Activated CD4-positive, alpha-beta T cell treated with anti-CD3 and anti-CD28 coated beads for 36 hours (primary cell): Measurements from ENCODE around the gene COL12A1. TPM values are rescaled to one million over a fixed set of nuclear protein-coding genes. Genes with fewer than 3 reads are reported as not detected.

Experiments
- ATAC-seq: fragments of 200-7000 bp; cut with Tn5 transposase; one replicate; pipeline ENCODE4 v1.10.0; 2021; ENCODE audit warnings: mild to moderate bottlenecking, moderate library complexity
- CTCF ChIA-PET: fragments of 350-600 bp; sonication (Branson Sonifier 250); formaldehyde crosslinking; loops from one replicate; lab custom pipeline; 2021; ENCODE audit warnings: antibody characterized with exemption; lab: Charles Lee
- POLR2A ChIA-PET: fragments of 350-600 bp; sonication (Branson Sonifier 250); formaldehyde crosslinking; loops from one replicate; lab custom pipeline; 2021; ENCODE audit warnings: antibody characterized with exemption, inconsistent platforms; lab: Charles Lee
- DNase-seq: peaks from one replicate; pipeline ENCODE4 v3.0.0-alpha.2; 2020
- H3K27ac Mint-ChIP-seq: one replicate; pipeline ENCODE4 v1.8.0; 2021; ENCODE audit warnings: mixed read lengths
- H3K27me3 Mint-ChIP-seq: one replicate; pipeline ENCODE4 v1.8.0; 2021; ENCODE audit warnings: mixed read lengths
- H3K36me3 Mint-ChIP-seq: one replicate; pipeline ENCODE4 v1.8.0; 2021; ENCODE audit warnings: low read depth, mixed read lengths
- H3K4me1 Mint-ChIP-seq: one replicate; pipeline ENCODE4 v1.8.0; 2021; ENCODE audit warnings: mixed read lengths
- H3K4me3 Mint-ChIP-seq: one replicate; pipeline ENCODE4 v1.8.0; 2021; ENCODE audit warnings: mild to moderate bottlenecking, moderate library complexity, mixed read lengths
- H3K9me3 Mint-ChIP-seq: one replicate; pipeline ENCODE4 v1.8.0; 2021; ENCODE audit warnings: low read depth, mixed read lengths
- intact Hi-C, 2 experiments: fragments of 100-400 bp; cut with DNase I in 1 of 2; cut with micrococcal nuclease in 1 of 2; formaldehyde crosslinking; loops; one replicate each; pipeline versions ENCODE4 v1.14.2 to v1.15.1; 2022 to 2024; cut with DNase I, micrococcal nuclease
- total RNA-seq, 2 experiments: library from RNA; stranded (reverse); gene quantifications; one replicate each; pipeline ENCODE4 v1.2.3, GENCODE V29; 2021

The COL12A1 gene
- total RNA-seq, 2 experiments from 2014 or later = 0.02 TPM

DNA sequence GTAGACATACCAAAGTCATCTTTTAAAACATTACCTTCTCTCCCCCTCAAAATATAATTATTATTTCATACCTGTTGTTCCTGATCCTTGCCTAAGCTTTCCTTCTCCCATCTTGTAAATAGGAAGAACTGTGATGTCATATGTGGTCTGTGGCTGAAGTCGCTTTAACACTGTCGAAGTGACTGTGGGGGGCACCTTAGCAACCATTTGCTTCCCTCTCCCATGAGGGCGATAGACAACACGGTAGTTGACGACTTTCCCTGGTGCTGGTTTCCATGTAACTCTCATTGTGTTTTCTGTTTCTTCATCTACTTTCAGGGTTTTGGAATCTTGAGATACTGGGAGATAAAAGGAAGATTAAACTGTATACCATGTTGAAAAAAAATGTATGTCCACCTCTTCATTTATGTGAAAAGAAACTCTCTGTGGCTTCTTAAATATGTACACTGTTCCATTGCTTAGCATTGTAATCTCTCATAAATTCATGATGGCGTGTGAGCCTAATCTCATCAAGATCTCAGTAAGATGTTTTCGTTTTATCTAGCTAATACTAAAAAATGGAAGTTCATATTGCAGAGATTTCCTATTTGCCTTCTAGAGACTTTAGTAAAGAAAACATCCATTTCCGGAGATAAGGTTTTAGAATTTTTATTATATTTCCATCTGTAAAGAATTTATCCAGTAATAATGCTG, 49.5 kb downstream of the COL12A1 start:
- intact Hi-C loops = no loop called here

DNA sequence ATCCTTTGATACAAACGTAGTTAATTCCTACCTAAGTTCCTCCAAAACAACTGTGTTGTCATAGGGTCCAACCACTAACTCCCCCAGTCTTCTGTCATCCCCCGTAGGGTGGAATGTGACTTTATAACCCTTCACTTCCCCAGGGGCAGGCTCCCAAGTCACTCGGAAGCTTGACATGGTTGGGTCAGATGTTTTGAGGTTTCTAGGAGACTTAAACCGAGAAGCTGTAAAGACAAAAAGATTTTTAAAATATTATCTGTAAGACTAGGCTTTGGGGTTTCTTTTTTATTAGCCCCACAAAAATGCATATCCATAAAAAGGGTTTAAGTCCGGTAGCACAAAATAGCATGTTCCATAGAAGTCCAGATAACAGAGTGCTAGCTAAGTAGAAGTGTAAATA, 50.2 kb downstream of the COL12A1 start:
- DNase-seq (no peak), ATAC-seq (no peak)
- H3K27ac Mint-ChIP-seq = no peak overlapping the region
- POLR2A ChIA-PET = no interaction called here
- H3K9me3 Mint-ChIP-seq = no peaks in the 10 kb centered on the region
- H3K4me3 Mint-ChIP-seq = no peak overlapping the region
- intact Hi-C loops = no loop called here
- CTCF ChIA-PET = no interaction called here
- H3K4me1 Mint-ChIP-seq = no peaks in the 10 kb centered on the region
- H3K27me3 Mint-ChIP-seq = peaks cover 18% of the 10 kb centered on the region
- H3K36me3 Mint-ChIP-seq = no peaks in the 10 kb centered on the region

More for the DNA sequence above, 49.5 kb downstream of the COL12A1 start:
- DNase-seq = no peak
- Mint-ChIP-seq H3K9me3 (no peaks in the 10 kb centered on the region), H3K36me3 (no peaks in the 10 kb centered on the region), H3K27me3 (peaks cover 16% of the 10 kb centered on the region), H3K4me1 (no peaks in the 10 kb centered on the region), H3K4me3 (no peak overlapping the region), H3K27ac (no peak overlapping the region)
- ChIA-PET CTCF (interaction anchor here (1.1 kb wide), 1 partner anchor 48 kb away, joined by 3 read pairs; no protein-coding TSS in a partner anchor), POLR2A (no interaction called here)
- ATAC-seq = no peak

DNA sequence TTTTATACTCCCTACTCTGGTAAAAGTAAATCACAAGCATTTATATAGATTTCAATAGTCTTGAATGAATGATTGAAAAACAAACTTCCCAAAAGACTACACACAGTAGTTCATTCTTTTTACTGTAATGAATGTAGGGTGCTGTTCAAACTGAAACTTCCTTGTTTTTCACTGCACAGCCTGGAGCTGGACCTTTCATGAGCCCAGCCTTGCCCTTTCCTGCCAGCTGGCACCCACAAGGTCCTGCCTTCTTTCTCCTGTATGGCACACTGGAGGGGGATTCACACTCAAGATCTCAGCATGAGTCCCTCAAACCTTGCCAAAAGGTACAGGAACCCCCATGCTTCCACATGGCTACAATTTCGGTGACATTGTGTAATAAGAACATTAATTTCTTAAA, 50.9 kb downstream of the COL12A1 start:
- CTCF ChIA-PET = interaction anchor here (3.1 kb wide), 1 partner anchor 56 kb away, joined by 10 read pairs; no protein-coding TSS in a partner anchor

GRCh38 chr6:75150685-75151412, 55.0 kb downstream of the COL12A1 start:
- H3K4me3 Mint-ChIP-seq = no peak overlapping the region
- DNase-seq (no peak), ATAC-seq (no peak)
- no peaks in the 10 kb centered on the region for H3K36me3 Mint-ChIP-seq
- ChIA-PET CTCF (interaction anchor here (0.5 to 0.6 kb wide), 2 partner anchors 58 to 1391 kb away, joined by 3 to 4 read pairs; no protein-coding TSS in a partner anchor), POLR2A (no interaction called here)
- no peak overlapping the region for H3K27ac Mint-ChIP-seq
- H3K4me1 Mint-ChIP-seq = peaks cover 1% of the 10 kb centered on the region
- intact Hi-C loops = no loop called here
- H3K9me3 Mint-ChIP-seq = no peaks in the 10 kb centered on the region
- H3K27me3 Mint-ChIP-seq = peaks cover 27% of the 10 kb centered on the region

More for the DNA sequence above, 50.9 kb downstream of the COL12A1 start:
- no peaks in the 10 kb centered on the region for H3K9me3 Mint-ChIP-seq
- POLR2A ChIA-PET = no interaction called here
- H3K27ac Mint-ChIP-seq = no peak overlapping the region
- ATAC-seq = no peak
- no peaks in the 10 kb centered on the region for H3K4me1 Mint-ChIP-seq
- no peaks in the 10 kb centered on the region for H3K36me3 Mint-ChIP-seq
- intact Hi-C loops = no loop called here
- no peak overlapping the region for H3K4me3 Mint-ChIP-seq
- peaks cover 20% of the 10 kb centered on the region for H3K27me3 Mint-ChIP-seq
- no peak for DNase-seq

GRCh38 chr6:75149696-75150095, 56.2 kb downstream of the COL12A1 start:
- H3K4me1 Mint-ChIP-seq = peaks cover 1% of the 10 kb centered on the region
- H3K9me3 Mint-ChIP-seq = no peaks in the 10 kb centered on the region
- no peak for ATAC-seq
- H3K36me3 Mint-ChIP-seq = no peaks in the 10 kb centered on the region
- CTCF ChIA-PET = no interaction called here
- POLR2A ChIA-PET = no interaction called here
- H3K27me3 Mint-ChIP-seq = peaks cover 27% of the 10 kb centered on the region
- no peak for DNase-seq
- H3K4me3 Mint-ChIP-seq = no peak overlapping the region
- intact Hi-C loops = no loop called here
- H3K27ac Mint-ChIP-seq = no peak overlapping the region

DNA sequence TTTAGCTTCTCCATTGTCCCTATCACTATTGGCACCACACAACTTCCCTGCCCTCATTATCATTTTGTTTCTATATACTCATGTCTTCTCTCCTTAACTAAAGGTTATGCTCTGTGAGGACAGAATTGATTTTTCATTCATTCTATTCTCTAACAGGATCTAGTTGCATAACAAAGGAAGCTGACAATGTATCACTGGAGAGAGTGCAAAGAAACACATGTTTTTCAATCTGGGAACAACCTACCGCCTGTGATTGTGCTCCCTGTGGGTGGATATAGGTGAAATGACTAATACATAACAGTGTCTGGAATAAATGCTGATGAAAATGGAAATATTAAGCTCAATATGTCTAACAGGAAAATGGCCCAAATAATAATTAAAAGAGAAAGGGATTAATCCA, 56.6 kb downstream of the COL12A1 start:
- CTCF ChIA-PET = interaction anchor here (0.9 to 1.9 kb wide), 2 partner anchors 10 to 30 kb away, joined by 3 to 5 read pairs; no protein-coding TSS in a partner anchor
- no peak overlapping the region for H3K4me3 Mint-ChIP-seq
- peaks cover 1% of the 10 kb centered on the region for H3K4me1 Mint-ChIP-seq
- intact Hi-C loops = no loop called here
- no peak overlapping the region for H3K27ac Mint-ChIP-seq
- peaks cover 27% of the 10 kb centered on the region for H3K27me3 Mint-ChIP-seq
- H3K9me3 Mint-ChIP-seq = no peaks in the 10 kb centered on the region
- no peaks in the 10 kb centered on the region for H3K36me3 Mint-ChIP-seq
- DNase-seq = no peak
- no peak for ATAC-seq
- POLR2A ChIA-PET = no interaction called here

- Mint-ChIP-seq H3K27me3 (peaks cover 25% of the 10 kb centered on the region), H3K36me3 (no peaks in the 10 kb centered on the region), H3K27ac (no peak overlapping the region), H3K4me1 (peaks cover 1% of the 10 kb centered on the region), H3K4me3 (no peak overlapping the region), H3K9me3 (no peaks in the 10 kb centered on the region)
- DNase-seq (no peak), ATAC-seq (peak; percentile 84)
- POLR2A ChIA-PET = no interaction called here
- intact Hi-C loops = no loop called here
- CTCF ChIA-PET = interaction anchor here (1.9 kb wide), 1 partner anchor 32 kb away, joined by 5 read pairs; no protein-coding TSS in a partner anchor
Observed at GRCh38 chr6:75147512-75147911, 58.3 kb downstream of the COL12A1 start.

DNA sequence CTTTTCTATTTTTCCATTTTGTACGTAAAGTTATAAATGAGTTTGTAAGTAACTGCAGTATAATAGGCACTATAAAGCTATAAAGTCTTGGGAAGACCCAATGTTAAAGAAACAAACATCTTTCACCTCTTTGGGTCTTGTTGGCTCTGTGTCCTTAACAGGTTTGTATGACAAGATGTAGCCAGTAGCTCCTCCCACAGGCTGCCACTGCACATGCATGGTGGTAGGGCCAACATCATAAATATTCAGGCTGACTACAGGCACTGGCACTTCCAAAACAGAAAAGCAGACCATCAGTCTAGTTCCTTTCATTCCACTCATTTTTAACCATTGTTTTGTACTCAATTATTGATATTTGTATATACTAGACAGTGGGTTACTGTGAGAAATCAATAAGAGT, 59.9 kb downstream of the COL12A1 start:
- Mint-ChIP-seq H3K4me3 (no peak overlapping the region), H3K27me3 (peaks cover 18% of the 10 kb centered on the region), H3K4me1 (peaks cover 1% of the 10 kb centered on the region), H3K27ac (no peak overlapping the region), H3K9me3 (no peaks in the 10 kb centered on the region), H3K36me3 (no peaks in the 10 kb centered on the region)
- DNase-seq = no peak
- CTCF ChIA-PET = interaction anchor here (0.6 kb wide), 1 partner anchor 1897 kb away, joined by 3 read pairs; no protein-coding TSS in a partner anchor
- intact Hi-C loops = no loop called here
- ATAC-seq = no peak
- POLR2A ChIA-PET = no interaction called here

DNA sequence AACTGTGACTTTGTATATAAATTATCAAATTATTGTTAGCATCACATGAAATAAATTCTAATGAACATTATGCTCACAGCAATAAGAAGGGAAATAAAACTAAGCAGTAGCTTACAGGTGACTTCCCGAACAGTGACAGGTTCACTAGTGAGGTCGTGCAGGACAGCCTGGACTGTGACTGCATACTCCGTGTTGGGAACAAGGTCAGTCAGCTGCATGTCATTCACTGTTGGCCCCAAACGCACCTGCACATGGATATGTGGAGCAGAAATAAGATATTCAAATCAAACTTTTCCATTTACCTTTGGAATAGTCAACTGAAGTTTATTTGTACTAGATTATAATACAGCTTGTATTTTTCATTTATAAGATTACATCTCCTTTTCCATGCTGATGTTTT, 60.6 kb downstream of the COL12A1 start:
- Mint-ChIP-seq H3K27me3 (peaks cover 13% of the 10 kb centered on the region), H3K36me3 (no peaks in the 10 kb centered on the region), H3K4me1 (peaks cover 1% of the 10 kb centered on the region), H3K9me3 (no peaks in the 10 kb centered on the region), H3K4me3 (no peak overlapping the region), H3K27ac (no peak overlapping the region)
- CTCF ChIA-PET = no interaction called here
- ATAC-seq = no peak
- intact Hi-C loops = no loop called here
- POLR2A ChIA-PET = no interaction called here
- DNase-seq = no peak

DNA sequence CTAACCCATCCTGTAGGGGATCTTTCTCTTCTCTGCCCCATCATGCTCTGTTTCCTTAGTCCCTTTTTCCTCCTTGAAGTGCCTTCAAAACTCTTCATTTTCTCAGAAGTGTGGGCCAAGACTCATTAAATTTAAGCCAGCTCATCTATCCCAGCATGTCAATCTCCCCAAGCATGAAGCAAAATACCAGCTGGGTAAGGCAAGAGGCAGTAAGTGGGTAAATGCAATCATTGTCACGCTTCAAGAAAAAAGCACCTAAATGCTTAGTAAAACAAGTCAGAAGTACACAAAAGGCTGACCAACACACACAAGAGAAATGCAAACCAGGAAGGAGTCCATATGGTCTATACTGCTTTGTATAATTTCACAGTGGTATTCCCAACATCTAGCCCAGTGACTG, 61.5 kb downstream of the COL12A1 start:
- ATAC-seq (no peak), DNase-seq (no peak)
- Mint-ChIP-seq H3K9me3 (no peaks in the 10 kb centered on the region), H3K27me3 (peaks cover 13% of the 10 kb centered on the region), H3K36me3 (no peaks in the 10 kb centered on the region), H3K4me1 (peaks cover 1% of the 10 kb centered on the region), H3K4me3 (no peak overlapping the region), H3K27ac (no peak overlapping the region)
- ChIA-PET POLR2A (no interaction called here), CTCF (no interaction called here)
- intact Hi-C loops = no loop called here

DNA sequence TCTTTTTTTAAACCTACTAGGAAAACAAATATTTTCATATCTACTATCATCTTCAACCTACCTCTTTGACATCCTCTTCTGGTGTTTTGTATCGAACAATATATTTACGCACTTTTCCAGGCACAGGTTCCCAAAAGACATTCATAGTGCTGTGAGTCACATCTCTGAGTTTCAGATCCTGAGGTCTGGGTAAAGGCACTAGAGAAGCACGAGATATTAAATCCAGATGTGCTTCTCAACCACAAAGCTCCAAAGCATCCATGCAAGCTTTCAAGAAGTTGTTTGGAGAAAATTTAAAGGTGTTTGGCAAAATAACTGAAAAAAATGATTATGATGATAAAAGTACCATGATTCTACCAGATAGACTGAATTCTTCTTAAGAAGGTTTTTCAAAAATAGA, 62.7 kb downstream of the COL12A1 start:
- CTCF ChIA-PET = no interaction called here
- peaks cover 1% of the 10 kb centered on the region for H3K4me1 Mint-ChIP-seq
- DNase-seq (no peak), ATAC-seq (no peak)
- intact Hi-C loops = no loop called here
- POLR2A ChIA-PET = no interaction called here
- no peaks in the 10 kb centered on the region for H3K9me3 Mint-ChIP-seq
- peaks cover 3% of the 10 kb centered on the region for H3K27me3 Mint-ChIP-seq
- H3K4me3 Mint-ChIP-seq = no peak overlapping the region
- H3K36me3 Mint-ChIP-seq = no peaks in the 10 kb centered on the region
- no peak overlapping the region for H3K27ac Mint-ChIP-seq

- ATAC-seq (no peak), DNase-seq (no peak)
- Mint-ChIP-seq H3K27ac (no peak overlapping the region), H3K4me1 (peaks cover 1% of the 10 kb centered on the region), H3K9me3 (no peaks in the 10 kb centered on the region), H3K36me3 (no peaks in the 10 kb centered on the region), H3K4me3 (no peak overlapping the region), H3K27me3 (peaks cover 2% of the 10 kb centered on the region)
- CTCF ChIA-PET = no interaction called here
- POLR2A ChIA-PET = no interaction called here
- intact Hi-C loops = no loop called here
Observed at GRCh38 chr6:75142721-75143120, 63.1 kb downstream of the COL12A1 start.
